GM21529 (cell line): ENCODE data around the gene ELOA2.
"Not testable (repeated sequence)": the region's sequence is repeated elsewhere in the genome, so short reads cannot be mapped to it uniquely, and the experiment has no call there.

ENCODE experiments used
- ATAC-seq: cut with Tn5 transposase; IDR thresholded peaks from one replicate; pipeline ENCODE4 v1.9.1; 2021; ENCODE audit not compliant: unreplicated experiment

Gene ELOA2

GRCh38 chr18:47022821-47023220, 12.6 kb downstream of the ELOA2 start:
- not testable (repeated sequence) for ATAC-seq

DNA sequence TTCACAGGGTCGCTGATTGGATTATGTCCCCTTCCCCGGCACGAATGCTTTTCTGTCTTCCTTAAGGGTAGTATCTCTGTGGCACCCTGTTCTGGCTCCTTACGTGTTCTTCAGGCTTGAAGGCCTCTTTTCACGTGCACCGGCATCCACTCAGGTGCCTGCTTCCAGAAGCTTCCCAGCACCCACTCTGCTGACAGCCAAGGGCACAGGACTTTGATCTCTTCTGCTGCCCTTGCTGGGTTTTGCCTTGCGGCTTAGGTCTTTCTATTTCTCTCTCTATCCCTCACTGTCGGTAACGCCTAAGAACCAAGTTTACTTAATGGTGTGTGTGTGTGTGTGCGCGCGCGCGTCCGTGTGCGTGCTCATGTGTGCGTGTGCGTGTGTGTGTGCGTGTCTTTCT, 14.7 kb downstream of the ELOA2 start:
- not testable (repeated sequence) for ATAC-seq

- ATAC-seq, result not testable (repeated sequence)
Observed at GRCh38 chr18:47019870-47020269, 15.6 kb downstream of the ELOA2 start.
